Prostate gland (tissue), 2 donors: ENCODE measurements around the gene SLIT3.

Experiments used
- CTCF ChIP-seq, 4 experiments: fragments of 200-600 bp in 2 of 4; fragments of 450-650 bp in 2 of 4; sonication (generic) in 2 of 4; IDR thresholded peaks; 1 replicate in 3 of 4; 2 replicates in 1 of 4; pipeline ENCODE4 v1.5.1; 2016 to 2019; ENCODE audit warnings: antibody characterized with exemption in 4 of 4, mild to moderate bottlenecking in 2 of 4, moderate library complexity in 2 of 4
- POLR2A ChIP-seq: fragments of 450-650 bp; IDR thresholded peaks from one replicate; pipeline ENCODE4 v1.6.1; 2016; ENCODE audit warnings: antibody characterized with exemption, mild to moderate bottlenecking
- POLR2AphosphoS5 ChIP-seq: sonication (generic); formaldehyde crosslinking; IDR thresholded peaks from one replicate; pipeline ENCODE4 v1.6.1; 2017; ENCODE audit warnings: antibody characterized with exemption

GRCh38 chr5:168832308-168832707 is 468.6 kb downstream of the SLIT3 start:
- TF ChIP-seq POLR2A = no peak
- TF ChIP-seq CTCF (IDR thresholded peaks at IDR 0.05) = no peak
- no peak for TF ChIP-seq POLR2AphosphoS5
